HG03565 (cell line): ENCODE measurements around the gene PPIE.

ENCODE experiments used
- ATAC-seq: cut with Tn5 transposase; IDR thresholded peaks from one replicate; pipeline ENCODE4 v1.9.1; 2021; ENCODE audit warnings: mild to moderate bottlenecking, moderate library complexity; ENCODE audit not compliant: unreplicated experiment

Gene PPIE

GRCh38 chr1:39738622-39739366 lies at the start of gene PPIE:
Gene PPIE, plus strand, starts transcription at chr1:39738882. Its CDS starts 19 bp downstream, at chr1:39738901.
- peak; percentile 48 for ATAC-seq

- ATAC-seq: no peak
These were observed 49.5 kb upstream of the PPIE start for GRCh38 chr1:39689214-39689613.

GRCh38 chr1:39689635-39690034 lies 49.0 kb upstream of the PPIE start:
- no peak for ATAC-seq

DNA sequence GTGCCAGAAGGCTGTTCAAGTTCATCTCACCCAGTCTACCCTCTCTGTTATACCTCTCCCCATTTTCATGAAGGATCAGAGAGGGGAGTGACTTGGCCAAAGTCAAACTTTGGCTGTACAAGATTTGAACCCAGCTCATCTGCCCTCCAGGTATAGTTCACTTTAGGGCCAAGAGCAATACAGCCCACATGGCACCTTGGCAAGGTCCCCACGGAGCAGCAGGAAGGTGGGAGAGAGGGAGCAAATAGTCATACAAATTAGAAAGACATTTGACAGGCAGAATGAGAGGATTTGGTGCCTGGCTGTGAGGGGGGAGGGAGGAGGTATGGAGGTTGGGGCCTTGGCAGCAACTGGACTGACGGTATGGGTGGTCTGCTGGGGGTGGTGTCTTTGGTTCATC lies 48.5 kb upstream of the PPIE start:
- no peak for ATAC-seq

DNA sequence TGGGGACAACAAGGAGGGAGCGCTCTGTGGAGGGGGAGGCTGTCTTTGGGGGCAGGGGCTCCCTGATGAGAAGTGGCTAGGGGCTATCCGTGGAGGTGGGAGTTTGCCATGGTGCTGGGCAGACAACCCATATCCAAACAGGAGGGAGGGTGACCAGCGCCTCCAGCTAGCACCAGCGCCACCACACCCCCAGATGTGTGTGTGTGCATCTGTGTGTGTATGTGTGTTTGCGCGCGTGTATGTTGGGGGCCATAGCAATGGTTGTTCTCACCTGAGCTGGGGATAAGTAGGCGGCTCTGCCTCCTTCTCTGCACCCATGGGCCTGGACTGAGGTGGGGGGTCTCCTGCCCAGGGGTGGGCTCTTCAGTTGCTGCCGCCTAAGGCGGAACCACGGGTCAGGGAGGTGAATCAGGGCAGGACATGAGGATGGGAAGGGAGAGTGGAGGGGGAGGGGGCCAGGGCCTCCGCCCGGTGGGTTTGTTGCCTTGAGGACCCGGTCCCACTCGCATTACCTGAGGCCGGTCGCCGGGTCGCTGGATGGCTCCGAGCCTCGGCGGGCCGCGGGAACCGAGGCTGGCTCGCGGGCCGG lies 47.8 kb upstream of the PPIE start:
- ATAC-seq: no peak

DNA sequence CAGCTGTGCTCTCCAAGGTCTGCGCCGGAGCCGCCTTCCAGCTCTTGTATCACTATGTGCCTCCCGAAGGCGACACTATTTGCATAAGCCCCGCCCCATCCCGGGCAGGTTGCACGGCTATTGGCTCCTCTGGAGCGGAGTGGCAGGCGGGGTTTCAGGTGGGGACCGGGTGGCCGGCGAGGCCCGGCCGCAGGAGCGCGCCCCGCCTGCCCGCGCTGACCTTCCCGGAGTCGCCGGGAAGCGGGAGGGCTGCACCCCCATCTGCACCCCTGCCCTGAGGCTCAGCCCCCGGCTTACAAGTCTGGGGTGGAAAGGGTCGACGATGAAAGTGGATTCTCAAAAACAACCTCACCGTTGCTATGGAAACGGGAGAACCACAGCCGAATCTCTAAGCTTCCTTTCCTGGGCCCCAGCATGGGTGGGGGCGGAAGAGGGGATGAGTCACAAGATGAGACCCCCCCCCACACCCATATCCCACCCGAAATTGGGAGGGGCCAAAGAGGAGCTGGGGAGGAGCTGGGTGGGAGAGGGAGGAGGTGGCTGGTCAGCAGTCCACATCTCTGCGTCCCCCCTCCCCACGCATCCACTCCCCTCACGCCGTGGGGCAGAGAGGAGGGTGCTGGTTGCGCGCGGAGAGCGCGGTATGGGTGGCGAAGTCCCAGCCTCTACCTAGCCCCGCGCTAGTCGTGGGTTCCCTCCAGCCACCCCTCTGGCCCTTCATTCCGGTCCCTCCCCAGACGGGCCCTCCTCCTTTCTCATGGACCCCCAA lies 47.1 kb upstream of the PPIE start, which contains the start of gene HPCAL4:
TSS of gene HPCAL4 (minus strand) at position 51 of the 769 bp plus-strand sequence. CDS start 6,830 bp downstream, outside the sequence.
- peak; percentile 83 for ATAC-seq

GRCh38 chr1:39692152-39693074 lies 46.3 kb upstream of the PPIE start:
- ATAC-seq: no peak

DNA sequence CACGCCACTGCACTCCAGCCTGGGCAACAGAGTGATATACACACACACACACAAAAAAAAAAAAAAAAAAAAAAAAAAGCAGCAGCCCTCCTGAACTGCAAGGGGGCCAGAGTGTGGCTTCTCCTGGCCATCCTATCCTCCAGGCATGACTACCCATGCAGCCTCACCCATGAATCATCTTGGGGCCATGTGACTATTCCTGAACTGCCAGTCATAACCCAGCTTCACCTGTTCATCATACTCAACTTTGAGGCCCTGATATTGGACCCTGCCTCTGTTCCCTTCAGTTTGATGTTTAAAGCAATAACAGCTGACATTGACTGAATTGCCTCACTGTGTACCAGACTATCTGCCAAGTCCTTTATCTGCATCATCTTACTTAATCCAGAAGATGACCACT lies 44.7 kb upstream of the PPIE start:
- ATAC-seq: no peak

GRCh38 chr1:39695016-39695415 lies 43.7 kb upstream of the PPIE start:
- no peak for ATAC-seq

GRCh38 chr1:39696448-39696847 lies 42.2 kb upstream of the PPIE start:
- ATAC-seq: no peak

DNA sequence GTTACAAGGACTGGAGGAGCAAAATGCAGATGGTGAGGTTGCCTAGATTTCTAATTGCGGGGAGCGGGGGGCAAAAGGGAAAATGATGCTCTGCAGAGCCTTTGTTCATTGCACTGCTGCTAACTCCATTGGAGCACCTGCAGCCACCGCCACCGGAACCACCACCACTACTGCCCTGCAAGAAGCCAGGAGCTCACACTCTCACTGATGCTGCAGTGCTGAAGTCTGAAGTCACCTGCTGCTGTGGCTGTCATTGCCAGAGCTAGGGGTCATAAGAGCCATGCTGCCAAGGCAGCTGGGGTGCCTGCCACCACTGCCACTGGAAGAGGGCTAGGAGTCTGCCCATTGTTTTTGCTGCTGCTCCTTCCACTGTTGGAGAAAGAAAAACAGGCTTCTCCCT lies 40.1 kb upstream of the PPIE start:
- ATAC-seq: no peak

DNA sequence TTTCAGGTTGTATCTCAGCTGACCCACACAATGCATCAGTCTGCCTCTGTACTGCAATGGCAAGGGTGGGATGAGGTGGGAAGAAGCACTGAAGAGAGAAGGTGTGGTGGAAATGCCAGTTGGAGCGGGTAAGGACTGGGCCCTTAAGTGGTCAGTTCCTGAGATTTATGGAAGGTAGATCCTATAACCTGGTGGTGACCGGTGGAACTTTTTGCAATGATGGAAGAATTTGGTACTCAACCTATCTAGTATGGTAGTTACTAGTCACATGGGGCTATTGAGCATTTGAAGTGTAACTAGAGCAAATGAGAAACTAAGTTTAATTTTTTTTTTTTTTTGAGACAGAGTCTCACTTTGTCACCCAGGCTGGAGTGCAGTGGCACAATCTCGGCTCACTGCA lies 39.3 kb upstream of the PPIE start:
- no peak for ATAC-seq

- ATAC-seq: no peak
These were observed 38.3 kb upstream of the PPIE start for GRCh38 chr1:39700348-39700747.

- no peak for ATAC-seq
These were observed 37.6 kb upstream of the PPIE start for GRCh38 chr1:39701049-39701439.

DNA sequence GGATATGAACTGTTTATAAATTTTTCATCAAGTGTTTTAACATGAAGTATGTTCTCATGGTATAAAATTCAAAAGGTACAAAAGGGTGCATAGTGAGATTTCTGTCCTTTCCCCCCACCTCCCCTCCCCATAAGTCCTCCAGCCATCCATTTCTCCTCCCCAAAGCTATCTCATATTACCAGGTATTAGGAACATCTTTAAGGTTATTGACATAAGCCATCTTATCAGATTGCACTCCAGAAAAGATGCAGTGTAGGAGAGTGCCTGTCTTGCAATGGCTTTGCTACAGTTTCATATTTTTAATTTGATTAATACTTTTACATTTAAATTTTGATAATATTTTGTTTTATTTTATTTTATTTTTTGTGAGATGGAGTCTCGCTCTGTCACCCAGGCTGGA lies 33.9 kb upstream of the PPIE start:
- ATAC-seq: no peak

DNA sequence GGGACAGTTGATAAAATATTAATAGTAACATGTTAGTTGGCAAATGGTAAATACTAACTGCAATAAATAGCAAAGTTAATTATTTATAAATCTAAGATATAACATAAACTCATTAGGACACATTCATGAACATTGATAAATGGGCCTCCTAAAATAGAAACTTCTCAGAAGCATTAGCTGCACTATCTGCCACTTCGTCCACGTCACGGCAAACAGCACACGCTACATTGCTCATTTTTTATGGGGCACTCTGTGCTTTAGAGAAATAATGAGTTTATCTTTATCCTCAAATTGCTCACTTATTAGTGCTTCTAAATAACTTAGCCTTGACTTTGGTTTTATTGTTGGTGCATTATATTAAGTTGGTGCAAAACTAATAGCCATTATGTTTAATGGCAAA lies 31.2 kb upstream of the PPIE start:
- no peak for ATAC-seq

DNA sequence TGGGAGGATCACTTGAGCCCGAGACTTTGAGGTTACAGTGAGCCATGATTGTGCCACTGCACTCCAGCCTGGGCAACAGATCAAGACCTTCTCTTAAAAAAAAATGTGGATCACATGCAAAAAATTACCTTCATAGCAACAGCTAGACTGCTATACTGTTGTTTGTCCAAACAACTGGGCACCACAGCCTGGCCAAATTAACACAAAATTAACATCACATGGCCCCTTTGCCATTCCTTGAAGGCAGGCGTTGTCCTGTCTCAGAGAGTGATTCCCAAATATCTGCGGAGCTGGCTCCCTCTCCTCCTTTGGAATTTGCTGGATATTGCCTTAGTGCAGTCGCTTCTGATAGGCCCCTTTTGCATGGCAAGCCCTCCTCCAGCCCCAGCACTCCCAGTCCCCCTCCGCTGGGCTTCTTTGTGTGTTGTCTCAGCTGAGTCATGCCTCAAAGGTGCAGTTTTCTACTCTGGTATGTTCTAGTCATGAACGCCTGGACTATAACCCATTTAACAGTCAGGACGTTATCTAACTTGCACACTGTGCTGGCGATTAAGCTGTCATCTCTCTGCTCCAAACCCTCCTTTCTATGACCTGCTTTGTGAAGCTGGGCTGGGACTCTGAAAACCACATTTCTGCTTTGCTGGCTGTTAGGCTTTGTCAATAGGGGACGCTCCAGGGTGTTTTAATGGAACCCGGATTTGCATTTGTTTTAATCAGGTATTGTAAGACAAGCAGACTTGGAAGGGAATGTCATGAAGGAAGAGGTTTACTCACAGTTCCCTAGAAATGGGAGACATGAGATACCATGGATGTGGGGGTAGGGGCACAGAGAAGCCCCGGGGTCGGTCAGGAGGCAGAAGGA lies 27.3 kb upstream of the PPIE start:
- no peak for ATAC-seq

GRCh38 chr1:39711966-39712340 lies 26.7 kb upstream of the PPIE start:
- no peak for ATAC-seq

DNA sequence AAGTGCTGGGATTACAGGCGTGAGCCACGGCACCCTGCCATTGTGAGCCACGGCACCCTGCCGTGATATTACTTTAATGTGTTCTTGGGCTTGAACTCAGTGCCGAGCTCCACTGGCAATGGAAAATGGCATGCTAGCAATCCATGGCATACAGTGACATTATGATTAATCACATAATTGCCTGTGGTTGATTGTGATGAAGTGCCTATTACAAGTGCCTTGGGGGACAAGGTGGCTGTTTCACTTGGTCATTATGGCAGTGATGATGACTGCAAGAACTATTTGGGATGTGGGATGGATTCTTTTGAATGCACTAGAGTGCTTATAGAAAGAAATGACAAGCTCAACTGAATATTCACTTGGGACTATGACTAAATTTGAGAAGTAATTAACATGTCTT lies 25.1 kb upstream of the PPIE start:
- no peak for ATAC-seq

DNA sequence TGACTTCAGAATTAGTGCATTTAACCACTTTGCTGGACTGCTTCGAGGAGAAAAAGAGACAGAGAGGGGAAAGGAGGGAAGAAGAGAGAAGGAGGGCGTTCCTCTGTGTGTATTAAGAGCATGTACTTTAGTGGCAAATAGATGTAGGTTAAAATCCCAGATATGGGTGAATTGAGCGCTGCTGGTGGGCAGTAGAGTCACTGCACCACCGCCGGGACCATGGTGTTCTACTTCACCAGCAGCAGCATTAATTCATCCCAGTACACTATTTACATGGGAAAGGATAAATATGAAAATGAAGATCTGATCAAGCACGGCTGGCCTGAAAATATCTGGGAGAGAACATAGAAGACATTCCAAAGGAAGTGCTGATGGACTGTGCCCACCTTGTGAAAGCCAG lies 20.9 kb upstream of the PPIE start:
- no peak for ATAC-seq
